Daoy (cell line): ENCODE results near the gene UBN2. TPM values are rescaled to one million over a fixed set of nuclear protein-coding genes. Genes with fewer than 3 reads are reported as not detected.
"Not testable (repeated sequence)": the region's sequence is repeated elsewhere in the genome, so short reads cannot be mapped to it uniquely, and the experiment has no call there.

ENCODE experiments used
- DNase-seq: peaks from one replicate; pipeline ENCODE4 v3.0.0-alpha.2; 2015; ENCODE audit warnings: low read depth
- total RNA-seq: library from RNA; depleted of rRNA; stranded (reverse); fragments of >200 nt; shearing (Covaris generic); gene quantifications from 2 replicates; pipeline ENCODE4 v1.2.3, GENCODE V29; 2014

UBN2 gene
- total RNA-seq, 1 experiment from 2014 or later, result 2.1 TPM

DNA sequence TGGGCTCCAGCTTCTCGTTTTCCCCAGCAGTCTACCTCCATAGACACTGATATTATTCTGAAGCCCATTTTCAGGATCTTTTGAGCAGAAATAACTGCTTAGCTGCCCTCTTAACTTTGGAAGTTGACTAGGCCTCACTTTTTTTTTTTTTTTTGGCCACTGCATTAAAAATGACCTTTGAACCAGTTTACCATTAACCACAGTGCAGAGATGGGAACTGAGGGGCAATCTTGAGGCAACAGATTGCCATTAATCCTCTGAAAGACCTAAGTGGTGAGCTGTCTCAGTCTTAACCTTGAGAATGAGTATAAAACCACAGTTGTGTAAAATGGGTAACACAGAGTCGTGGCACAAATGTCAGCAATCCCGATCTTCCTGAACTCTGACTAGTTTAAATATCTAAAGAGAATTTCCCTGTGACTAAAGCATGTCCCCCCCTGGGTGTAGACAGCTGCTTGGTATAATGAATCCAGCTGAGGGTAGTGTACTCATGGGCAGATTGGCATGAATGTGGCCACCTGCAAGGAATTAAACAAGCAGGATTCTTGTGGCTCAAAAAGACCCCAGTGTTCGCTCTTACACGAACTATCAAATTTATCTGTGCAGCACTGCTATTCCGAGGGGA is 64.0 kb downstream of the UBN2 start:
- DNase-seq, result no peak

GRCh38 chr7:139297795-139298194 is 66.8 kb downstream of the UBN2 start:
- no peak for DNase-seq

- DNase-seq, result no peak
Measured at GRCh38 chr7:139299296-139299695, 68.3 kb downstream of the UBN2 start.

DNA sequence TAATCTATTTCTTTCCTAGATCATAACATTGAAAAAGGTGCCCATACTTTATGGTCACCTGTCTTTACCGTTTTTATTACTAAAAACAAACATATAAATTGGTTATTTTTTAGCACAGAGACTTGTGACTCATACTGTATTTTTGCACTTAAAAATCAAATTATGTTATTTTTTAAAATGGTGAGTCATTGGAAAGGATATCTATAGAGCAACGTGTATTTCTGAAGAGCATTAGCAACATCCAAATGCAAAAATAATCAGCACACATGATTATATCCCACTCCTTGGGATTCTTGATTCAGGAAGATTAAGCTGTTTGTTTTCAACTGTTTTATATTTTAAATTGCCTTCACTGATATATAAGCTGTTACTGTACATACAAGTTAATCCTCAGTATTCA is 69.4 kb downstream of the UBN2 start:
- DNase-seq, result no peak

DNA sequence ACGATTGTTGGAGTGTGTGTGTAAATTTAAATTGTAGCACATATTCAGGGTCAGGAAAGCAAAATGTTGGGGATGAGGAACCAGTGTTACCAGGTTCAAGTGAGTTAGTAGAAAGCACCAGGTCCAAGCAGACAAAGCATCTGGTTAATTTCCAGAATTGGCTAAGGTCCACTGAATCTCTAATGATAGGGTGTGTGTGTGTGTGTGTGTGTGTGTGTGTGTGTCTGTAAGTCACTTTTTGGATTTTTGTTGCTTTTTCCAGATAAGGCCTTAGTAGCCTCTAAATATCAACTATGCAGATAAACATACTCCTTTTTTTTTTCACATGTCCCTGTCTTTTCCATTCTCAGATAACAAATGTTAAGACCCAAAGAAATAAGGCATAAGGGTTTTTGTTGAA is 73.5 kb downstream of the UBN2 start:
- no peak for DNase-seq

GRCh38 chr7:139317939-139318505 is 87.0 kb downstream of the UBN2 start:
- DNase-seq, result no peak

DNA sequence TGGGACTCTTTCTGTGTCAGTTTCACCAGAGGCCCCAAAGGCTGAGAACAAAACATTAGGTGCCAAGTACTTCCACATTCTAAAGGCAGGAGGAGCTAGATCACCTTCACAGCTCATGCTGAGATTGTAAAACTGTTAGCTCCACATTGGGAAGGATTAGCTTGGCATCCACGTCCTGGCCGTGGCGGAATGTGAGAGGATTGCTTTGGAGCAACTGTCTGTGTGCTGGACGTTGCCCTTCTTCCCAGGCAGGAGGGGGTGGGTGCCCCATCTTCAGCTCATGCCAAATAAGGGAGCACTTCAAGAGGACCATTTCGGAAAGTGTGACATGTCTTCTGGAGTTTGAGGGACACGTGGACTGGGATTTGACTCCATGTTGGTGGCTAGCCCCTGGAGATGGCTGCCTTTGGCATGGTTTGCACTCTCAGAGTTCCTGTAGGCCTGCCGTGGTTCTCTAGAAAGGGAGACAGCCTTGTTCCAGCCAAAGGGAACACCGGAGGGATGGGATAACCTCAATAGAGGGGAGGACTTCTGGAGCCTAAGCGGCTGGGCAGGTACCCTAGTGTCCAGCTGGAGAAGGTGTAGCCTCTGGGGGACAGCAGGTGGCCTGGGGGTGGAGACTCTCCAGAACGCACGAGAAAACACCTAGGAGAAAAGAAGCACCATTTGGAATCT is 90.2 kb downstream of the UBN2 start:
- DNase-seq, result peak; percentile 9

- DNase-seq, result not testable (repeated sequence)
Measured at GRCh38 chr7:139324709-139325108, 93.7 kb downstream of the UBN2 start.

GRCh38 chr7:139328375-139328774 is 97.3 kb downstream of the UBN2 start:
- DNase-seq, result peak; percentile 54

DNA sequence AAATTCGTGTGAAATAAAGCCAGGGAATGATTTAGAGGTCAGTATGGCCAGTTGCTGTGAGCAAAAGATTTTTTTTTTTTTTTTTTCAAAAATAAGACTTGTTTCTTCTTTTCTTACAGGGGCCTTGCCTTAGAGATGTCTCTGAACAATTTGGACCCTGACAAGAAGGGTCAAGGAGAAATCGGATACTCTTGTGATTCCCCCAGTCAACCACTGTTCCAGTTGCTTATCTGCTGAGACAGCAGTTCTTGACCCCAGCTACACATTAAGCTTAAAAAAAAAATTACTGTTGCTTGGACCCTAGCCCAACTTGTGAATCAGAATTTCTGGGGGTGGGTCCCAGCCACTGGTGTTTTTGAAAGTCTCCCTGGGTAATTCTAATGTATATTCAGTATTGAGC is 98.1 kb downstream of the UBN2 start:
- no peak for DNase-seq

DNA sequence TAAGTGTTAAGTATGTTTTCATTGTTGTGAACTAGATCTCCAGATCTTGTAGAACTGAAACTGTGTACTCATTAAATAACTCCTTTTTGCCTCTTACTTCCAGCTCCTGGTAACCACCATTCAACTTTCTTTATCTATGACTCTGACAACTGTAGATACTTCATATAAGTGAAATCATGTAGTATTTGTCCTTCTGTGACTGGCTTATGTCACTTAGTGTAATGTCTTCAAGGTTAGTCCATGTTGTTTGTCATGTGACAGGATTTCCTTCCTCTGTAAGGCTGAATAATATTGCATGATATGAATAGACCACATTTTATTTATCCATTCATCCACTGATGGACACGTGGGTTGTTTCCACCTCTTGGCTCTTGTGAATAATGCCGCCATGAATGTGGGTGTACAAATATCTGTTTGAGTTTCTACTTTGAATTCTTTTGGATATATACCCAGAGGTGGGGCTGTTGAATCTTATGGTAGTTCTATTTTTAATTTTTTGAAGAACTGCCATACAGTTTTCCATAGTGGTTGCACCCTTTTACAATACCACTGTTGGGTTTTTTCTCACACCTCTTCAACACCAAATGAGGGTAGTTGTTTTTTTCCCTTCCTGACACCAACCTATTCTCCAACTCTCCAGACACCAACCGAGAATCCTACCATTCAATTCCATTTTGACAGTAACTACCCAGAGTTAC is 99.4 kb downstream of the UBN2 start:
- DNase-seq, result no peak

DNA sequence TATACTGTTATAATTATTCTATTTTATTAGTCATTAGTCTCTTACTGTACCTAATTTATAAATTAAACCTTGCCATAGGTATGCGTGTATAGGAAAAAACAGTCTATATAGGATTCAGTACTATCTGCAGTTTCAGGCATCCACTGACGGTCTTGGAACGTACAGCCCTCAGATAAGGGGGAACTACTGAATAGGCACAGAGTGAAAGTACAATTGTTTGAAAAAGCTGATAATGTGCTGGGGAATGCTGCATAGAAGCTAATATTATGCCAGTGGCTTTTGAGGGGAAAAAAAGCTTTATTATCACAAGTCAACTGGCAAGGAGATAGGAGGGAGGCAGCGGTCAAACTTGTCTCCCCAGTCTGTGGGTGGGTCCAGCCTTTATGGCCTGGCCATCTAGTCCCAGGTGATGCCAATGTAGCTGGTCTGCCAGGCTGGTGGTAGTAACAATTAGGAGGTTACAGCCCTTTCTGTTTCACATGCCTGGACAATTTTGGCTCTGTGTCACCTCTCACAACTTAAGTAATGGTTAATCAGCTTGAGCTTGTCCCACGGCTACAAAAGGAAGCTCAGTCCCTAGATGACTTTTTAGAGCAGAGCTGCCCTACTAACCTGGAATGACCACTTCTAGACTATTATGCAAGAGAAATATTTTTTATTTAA is 101.8 kb downstream of the UBN2 start:
- no peak for DNase-seq

DNA sequence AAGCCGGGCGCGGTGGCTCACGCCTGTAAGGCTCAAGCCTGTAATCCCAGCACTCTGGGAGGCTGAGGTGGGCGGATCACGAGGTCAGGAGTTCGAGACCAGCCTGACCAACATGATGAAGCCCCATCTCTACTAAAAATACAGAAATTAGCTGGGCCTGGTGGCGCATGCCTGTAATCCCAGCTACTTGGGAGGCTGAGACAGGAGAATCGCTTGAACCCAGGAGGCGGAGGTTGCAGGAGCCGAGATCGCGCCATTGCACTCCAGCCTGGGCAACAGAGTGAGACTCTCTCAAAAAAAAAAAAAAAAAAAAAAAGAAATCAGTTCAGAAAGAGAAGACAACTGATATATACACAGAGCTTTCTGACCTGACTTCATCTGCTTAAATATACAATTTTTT is 102.4 kb downstream of the UBN2 start:
- not testable (repeated sequence) for DNase-seq

DNA sequence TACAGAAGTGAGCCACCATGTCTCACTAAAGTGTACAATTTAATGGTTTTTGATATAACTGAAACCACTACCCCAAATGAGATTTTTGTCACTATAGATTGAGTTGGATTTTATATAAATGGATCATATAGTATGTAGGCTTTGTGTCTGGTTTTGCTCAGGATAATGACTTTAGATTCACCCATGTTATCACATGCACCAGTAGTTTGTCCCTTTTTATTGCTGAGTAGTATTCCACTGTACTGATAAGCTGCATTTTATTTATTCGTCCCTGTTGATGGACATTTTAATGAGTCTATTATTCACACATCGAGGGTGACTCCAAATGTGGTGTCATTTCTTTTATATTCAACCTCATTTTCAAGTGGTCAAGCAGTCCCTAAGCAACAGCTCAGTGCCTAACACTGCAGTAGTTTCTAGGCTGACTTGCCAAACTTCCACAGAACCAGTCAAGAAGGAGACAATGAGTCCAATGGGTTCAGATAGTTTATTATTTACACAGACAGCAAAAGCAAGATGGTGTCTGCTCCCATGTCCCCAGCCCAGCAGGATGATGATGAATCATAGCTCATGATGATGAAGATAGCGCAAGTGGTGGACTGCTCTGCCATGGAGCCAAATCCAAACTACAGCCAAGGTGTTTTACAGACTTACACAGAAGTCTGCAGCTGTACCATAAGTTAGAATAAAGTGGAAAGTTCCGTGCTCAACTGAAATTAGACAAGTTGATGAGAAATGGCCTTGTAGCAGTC is 103.5 kb downstream of the UBN2 start:
- no peak for DNase-seq

- no peak for DNase-seq
Measured at GRCh38 chr7:139339025-139339424, 108.0 kb downstream of the UBN2 start.

DNA sequence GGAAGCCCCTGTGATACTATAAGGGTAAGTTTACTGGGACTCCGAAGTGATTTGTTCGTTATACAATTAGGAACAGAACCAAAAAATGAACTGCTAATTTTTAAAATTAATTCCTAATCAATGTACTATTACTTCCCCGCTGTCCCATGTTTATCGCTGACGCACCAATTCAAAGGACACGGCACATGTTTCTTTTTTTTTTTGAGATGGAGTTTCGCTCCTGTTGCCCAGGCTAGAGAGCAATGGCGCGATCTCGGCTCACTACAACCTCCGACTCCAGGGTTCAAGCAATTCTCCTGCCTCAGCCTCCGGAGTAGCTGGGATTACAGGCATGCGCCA is 108.6 kb downstream of the UBN2 start:
- no peak for DNase-seq

GRCh38 chr7:139340037-139340807 is 109.2 kb downstream of the UBN2 start:
- peak; percentile 98 for DNase-seq

GRCh38 chr7:139340808-139341057 is 109.7 kb downstream of the UBN2 start:
- DNase-seq, result no peak

DNA sequence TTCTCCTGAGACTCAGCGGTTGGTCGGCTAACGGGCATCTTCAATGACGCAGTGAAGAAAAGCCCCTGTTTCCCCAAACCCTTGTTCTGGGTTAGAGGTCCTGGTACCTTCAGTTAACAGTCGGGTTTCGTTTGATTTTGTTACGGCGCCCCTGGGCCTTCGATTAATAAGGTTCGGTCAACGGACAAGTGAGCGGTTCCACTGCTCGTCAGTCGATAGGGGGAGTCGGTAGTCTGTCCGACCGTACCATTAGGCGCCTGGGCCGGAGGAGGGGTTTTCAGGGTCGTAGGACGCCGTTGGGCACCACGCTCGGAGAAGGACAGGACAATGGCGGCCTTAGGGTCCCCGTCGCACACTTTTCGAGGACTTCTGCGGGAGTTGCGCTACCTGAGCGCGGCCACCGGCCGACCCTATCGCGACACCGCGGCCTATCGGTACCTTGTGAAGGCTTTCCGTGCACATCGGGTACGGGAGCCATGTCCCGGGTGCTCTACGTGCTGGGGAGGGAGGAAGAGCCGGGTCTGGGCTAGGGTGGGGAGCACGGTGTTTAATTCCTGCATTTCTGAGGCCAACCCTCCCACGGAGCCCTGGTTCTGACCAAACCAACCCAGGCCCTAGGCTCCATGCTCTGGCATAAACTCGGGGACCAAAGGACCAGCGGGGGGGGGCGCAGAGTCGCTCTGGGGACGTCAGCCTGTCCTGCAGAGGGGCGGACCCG is 110.2 kb downstream of the UBN2 start, which contains the start of gene FMC1:
Gene FMC1 (plus strand): TSS at position 280 of the 718 bp plus-strand sequence. CDS start 48 bp downstream, at position 328.
- peak; percentile 93 for DNase-seq

DNA sequence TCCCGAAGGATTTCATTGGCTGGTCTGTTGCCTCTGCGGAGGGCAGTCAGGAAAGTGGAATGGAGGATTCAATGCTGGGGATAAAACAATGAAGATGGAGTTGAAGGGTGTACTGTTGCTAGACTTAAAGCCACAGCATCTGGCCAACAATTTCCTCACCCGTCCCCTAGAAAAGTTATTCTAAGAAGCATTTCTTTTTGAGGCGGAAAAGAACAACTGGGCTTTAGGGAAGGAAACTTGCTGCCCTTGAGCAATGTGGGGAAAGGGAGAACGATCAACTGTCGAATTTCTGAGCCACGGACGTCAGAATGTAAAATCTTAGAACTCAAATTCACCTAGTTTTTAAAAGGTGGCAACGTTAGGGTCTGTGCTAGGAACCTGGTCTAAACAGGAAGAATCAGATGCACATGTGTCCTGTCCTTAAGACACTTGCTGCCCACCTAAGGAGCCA is 110.8 kb downstream of the UBN2 start:
- no peak for DNase-seq
